H54 (cell line): ENCODE data around the gene NHERF1.

Experiments
- DNase-seq: peaks from one replicate; pipeline ENCODE4 v3.0.0; 2011; ENCODE audit warnings: low spot score, mixed read lengths; ENCODE audit not compliant: insufficient read length
- FAIRE-seq: peaks from 3 replicates; lab custom pipeline; 2011; peaks lifted over from hg19 to GRCh38; lab: Jason Lieb, UNC
- POLR2A ChIP-seq: IDR thresholded peaks from 2 replicates; pipeline ENCODE4 v1.6.1; 2011; ENCODE audit warnings: low read depth, mild to moderate bottlenecking, low read length

The NHERF1 gene

DNA sequence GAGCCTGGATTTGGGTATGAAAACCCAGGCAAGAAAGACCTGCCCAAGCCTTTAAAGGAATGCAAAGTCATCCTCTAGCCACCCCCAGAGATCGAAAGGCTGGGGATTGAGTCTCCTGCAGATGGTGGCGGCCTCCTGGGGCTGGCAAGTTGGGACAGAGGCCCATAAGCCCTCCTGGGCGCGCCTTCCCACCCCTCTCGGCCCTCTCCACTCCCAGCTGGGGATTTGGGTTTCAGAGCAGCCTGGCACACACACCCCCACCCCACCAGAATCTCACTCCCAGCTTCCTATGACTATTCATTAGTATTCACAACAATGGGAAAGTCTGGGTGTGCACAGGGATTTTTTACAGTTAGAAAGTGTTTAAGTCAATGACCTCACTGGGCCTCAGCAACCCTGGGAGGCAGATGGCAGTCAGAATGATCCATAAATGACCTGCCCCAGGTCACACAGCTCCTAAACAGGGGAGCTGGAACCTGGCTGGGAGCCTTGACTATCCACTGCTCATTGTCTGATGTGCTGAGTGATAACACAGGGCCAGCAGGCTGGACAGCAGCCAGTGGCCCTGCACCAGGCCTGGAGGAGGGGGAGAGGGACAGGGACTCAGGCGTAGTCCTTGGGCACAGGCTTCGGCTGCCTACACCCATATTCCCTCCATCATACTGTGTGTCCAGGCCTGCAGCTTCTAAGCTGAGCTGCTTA, 12.1 kb downstream of the NHERF1 start:
- DNase-seq (no peak), FAIRE-seq (no peak)
- no peak for TF ChIP-seq POLR2A

DNA sequence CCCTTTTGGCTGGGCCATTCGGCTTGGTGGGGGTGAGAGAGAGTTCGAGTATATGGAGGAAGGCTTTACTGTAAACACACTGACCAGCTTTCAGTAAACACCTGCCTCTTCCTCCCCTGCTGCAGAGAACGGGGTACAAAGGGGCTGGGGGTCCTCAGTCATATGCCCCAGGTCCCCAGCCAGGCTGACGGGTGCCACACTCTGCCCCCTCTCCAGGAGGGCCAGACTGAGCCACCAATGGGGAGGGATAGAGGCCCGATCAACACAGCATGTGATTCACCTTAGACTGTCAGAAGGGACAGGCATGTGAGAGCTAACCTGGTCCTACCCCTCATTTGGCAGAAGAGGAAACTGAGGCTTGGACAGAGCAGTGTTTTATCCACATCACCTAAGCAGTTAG, 13.0 kb downstream of the NHERF1 start:
- no peak for TF ChIP-seq POLR2A
- FAIRE-seq (no peak), DNase-seq (no peak)

DNA sequence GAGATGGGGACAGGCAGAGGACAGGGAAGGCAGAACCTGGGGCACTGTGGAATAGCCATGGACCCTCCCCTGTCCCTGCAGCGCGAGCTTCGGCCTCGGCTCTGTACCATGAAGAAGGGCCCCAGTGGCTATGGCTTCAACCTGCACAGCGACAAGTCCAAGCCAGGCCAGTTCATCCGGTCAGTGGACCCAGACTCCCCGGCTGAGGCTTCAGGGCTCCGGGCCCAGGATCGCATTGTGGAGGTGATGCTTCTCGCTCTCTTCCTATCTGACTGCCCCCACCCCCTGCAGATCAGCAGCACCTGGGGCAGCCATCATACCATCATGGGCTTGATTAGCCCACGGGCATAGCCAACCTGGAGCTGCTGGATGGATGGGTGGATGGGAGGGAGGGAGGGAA, 13.5 kb downstream of the NHERF1 start:
- no peak for TF ChIP-seq POLR2A
- FAIRE-seq (no peak), DNase-seq (no peak)

DNA sequence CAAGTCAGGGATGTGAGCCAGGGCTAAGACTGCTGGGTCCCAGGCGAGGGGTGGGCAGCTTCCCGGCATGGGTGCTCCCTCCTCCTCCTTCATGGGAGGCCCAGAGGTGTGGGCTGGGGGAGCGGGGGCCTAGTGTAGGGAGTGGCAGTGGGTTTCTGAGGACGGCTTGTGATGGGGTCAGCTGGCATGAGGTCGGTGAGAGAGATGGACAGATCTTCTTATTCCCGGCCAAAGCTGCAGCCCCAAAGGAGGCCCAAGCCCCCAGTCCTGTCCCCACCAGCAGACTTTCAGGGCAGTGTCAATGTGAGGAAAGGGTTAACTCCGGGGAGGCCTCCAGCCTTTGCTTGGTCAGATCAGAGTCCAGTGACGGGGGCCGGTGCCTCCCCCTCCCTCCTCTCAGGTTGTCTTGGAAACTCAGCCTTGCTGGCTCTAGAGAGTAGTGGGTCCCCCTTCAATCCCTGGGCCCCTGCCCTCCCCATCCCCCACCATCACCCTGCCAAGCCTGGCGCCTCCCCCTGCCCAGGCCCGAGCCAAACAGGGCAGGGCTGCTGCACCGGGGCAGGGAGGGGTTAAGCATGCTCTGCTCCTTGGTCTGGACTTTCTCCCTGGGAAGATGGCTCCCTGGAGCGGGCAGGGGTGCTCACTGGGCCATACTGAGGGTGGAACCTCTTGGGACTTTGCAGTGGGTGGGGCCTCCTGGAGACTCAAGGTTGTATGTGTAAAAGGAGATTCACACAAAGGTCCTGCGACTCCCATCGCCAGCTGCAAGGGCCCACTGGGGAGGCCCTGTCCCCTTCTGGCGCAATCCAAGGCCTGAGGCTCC, 15.3 kb downstream of the NHERF1 start:
- TF ChIP-seq POLR2A, result no peak
- no peak for FAIRE-seq
- DNase-seq, result no peak

DNA sequence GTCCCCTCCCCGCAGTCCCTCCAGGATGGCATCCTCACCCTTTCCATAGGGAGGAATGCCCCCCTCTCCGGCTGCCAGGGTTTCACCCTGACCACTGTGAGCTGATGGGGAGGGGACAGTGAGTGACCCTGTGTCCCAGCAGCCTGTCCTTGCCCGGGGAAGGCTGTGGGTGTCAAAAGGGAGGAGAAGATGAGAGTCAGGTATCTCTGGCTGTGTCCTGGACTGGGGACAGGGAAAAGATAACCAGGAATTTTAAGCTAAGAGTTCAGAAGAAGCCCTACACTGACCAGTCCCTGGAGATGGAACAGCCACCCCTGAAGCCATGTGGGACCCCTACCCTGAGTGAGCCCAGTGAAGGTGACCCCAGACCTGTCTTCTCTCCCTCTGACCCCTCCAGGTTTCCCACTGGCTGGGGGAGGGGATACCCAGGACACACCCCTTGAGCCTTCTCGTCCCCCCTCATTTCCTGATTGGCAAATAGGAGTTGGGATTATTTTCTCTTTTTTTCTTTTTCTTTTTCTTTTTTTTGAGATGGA, 16.4 kb downstream of the NHERF1 start:
- no peak for DNase-seq
- TF ChIP-seq POLR2A, result no peak
- no peak for FAIRE-seq

DNA sequence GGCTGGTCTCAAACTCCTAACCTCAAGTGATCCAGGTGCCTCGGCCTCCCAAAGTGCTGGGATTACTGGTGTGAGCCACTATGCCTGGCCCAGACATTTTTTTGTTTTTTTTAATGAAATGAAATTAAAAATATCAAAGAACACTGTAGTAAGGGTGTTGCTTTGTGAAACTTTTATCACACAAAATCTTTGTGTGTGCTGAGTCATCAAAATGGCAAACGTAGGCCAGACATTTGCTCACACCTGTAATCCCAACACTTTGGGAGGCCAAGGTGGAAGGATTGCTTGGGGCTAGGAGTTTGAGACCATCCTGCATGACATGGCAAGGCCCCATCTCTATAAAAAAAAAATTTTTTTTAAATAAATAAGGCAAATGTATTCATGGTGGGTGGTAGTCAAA, 18.0 kb downstream of the NHERF1 start:
- TF ChIP-seq POLR2A, result no peak
- FAIRE-seq (no peak), DNase-seq (no peak)

DNA sequence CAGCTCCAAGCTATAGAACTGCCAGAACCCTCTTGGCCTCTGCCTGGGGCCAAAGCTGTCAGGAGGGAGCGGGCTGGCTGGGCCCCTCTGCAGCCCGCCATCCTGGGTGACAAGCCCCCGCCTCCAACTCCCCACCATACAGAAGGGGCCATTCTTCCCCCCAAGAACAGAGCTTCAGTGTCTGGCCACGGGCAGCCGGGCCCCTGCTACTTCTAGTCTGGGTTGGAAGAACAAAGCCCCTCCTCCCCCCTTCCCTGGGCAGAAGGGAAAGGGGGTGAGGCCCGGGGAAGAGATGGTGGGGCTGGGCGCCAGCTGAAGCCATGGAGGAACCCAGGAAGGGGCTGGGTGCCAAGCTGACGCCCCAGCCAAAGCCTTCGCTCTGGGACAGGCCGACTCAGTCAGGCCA, 18.7 kb downstream of the NHERF1 start:
- no peak for FAIRE-seq
- no peak for TF ChIP-seq POLR2A
- DNase-seq, result no peak

DNA sequence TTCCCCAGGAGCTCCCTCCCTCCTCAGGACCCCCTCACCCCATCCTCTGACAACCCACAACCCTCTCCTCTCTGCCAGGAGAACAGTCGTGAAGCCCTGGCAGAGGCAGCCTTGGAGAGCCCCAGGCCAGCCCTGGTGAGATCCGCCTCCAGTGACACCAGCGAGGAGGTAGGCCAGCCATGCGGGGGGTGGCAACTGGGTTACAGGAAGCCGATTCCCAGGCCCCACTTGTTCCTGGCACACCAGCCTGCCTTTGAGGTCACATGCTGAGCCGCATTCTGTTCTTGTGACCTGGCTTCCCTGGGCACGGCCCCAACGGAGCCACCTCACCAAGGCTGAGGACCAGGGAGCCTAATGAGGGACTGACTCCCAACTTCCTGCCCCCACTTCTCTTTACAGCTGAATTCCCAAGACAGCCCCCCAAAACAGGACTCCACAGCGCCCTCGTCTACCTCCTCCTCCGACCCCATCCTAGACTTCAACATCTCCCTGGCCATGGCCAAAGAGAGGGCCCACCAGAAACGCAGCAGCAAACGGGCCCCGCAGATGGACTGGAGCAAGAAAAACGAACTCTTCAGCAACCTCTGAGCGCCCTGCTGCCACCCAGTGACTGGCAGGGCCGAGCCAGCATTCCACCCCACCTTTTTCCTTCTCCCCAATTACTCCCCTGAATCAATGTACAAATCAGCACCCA, 19.8 kb downstream of the NHERF1 start:
- FAIRE-seq (peak; percentile 64), DNase-seq (peak; percentile 97)
- peak; percentile 7; the same call in 1 of the 2 replicates for TF ChIP-seq POLR2A

DNA sequence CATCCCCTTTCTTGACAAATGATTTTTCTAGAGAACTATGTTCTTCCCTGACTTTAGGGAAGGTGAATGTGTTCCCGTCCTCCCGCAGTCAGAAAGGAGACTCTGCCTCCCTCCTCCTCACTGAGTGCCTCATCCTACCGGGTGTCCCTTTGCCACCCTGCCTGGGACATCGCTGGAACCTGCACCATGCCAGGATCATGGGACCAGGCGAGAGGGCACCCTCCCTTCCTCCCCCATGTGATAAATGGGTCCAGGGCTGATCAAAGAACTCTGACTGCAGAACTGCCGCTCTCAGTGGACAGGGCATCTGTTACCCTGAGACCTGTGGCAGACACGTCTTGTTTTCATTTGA, 20.3 kb downstream of the NHERF1 start:
- no peak for DNase-seq
- FAIRE-seq, result no peak
- TF ChIP-seq POLR2A, result no peak

DNA sequence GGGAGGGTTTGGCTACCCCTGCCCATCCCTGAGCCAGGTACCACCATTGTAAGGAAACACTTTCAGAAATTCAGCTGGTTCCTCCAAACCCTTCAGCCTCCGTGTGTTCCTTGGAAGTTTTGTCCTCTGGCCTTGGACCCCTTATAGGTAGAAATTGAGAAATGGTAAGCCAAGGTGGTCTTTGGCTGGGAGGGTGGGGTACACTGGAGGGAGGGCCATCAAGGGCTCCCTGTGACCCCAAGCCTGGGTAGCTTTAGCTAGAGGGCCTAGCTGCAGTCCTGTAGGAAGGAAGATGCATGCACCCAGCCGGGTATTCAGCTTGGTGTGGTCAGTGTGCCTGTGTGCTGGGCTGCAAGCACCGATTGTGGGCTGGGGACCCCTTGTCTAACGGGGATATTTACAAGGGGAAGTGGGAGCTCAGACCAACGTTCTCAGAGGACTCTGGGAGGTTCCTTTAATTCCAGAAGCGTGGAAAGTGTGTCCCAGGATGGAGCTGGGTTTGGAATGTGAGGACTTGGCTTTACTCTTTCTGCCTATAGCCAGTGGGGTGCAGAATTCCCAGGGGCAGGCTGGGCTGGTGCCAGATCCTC, 20.9 kb downstream of the NHERF1 start:
- DNase-seq (no peak), FAIRE-seq (no peak)
- TF ChIP-seq POLR2A, result no peak

DNA sequence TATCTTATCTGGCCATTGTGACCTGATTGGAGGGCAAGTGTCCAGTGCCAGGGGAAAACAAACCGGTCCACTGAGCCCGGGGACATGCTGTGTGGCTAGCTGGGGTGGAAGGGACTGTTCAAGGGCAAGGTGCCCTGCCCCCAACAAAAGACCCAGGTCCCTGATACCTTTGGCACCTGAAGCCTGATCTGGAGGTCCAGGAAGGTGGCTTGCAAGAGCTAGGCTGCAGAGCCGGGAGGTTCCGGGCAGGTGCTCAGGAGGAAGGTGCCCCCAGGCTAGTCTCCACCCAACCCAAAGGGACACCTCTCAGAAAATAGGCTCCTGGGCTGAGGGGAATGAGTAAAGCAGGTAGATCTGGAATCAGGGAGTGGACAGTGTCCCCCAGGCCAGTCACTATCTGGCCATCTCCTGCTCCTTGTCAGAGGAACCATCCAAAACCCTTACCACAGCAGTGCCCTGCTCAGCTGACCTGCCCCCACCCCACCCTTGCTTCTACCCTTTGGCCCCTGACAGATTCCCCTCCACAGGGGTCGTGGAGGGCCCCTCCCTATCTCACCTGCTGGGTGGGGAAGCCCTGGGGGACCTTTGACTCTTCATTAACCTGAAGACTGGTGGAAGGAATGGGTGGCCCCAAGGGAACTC, 21.5 kb downstream of the NHERF1 start:
- FAIRE-seq, result no peak
- TF ChIP-seq POLR2A, result no peak
- DNase-seq, result no peak

DNA sequence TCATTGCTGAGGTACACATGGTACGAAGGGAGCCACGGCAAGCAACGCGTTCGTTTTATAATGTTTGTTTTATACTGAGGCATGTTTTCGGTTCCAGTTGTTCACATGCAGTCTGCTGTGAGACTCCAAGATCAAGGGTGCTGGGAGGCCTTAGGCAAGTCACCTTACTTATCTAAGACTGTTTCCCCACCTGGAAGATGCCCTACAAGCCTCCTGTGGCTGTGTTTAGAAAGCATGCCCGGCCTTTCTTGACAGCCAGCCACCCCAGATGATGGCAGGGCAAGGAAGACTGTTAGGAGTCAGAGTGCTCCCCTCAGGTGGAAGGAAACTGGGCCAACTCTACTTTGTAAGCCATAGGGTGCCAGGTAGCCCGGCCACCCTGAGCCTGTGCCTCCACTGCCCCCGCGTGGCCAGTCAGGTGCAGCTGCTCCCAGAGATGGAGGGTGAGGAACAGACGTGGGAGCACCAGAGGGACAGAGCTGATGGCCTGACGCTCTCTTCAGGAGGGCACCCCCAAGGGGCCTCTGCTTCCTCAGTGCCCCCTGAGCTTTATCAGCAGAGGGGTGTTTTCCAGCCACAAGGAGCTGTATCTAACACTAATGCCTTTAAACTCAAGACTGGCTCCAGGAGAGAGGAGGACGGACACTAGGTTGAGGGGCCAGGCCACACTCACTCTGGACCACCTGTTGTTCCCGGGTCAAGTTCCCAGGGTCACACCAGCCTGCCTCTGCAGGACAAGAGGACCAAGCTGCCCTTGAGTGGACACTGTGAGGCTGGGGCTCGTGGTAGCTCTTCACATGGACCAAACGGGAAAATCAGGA, 22.3 kb downstream of the NHERF1 start:
- TF ChIP-seq POLR2A, result no peak
- DNase-seq, result no peak
- no peak for FAIRE-seq

DNA sequence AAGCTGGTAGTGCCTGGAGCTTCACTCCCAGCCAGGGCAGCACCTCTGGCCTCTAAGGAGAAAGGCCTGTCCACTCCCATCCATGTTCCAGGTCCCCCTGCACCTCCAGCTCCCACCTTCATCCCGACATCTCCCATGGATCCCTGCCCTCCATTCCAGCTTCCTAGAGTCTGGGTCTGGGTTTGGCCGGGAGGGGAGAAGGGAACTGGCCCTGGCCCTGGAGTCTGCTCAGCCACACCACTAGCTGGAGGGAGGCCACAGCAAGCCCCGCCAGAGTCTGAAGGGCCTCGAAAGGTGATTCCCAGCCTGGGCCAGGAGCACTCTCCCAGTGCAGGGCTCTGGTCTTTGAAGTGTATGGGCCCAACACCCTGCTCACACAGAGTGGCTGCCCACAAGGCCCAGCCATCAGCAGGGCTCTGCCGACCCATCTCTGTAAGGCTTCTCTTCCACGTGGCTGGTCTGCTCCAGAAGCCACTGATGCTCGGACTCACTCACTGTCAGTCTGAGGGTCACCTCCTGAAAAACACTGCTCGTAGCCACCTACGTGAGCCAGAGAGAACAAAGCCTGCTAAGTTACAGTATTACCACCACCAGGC, 23.0 kb downstream of the NHERF1 start:
- FAIRE-seq (no peak), DNase-seq (no peak)
- TF ChIP-seq POLR2A, result no peak
